Type B pancreatic cell (in vitro differentiated cells): ENCODE measurements around the gene PRDM15. TPM values are rescaled to one million over a fixed set of nuclear protein-coding genes. Genes with fewer than 3 reads are reported as not detected.

ENCODE experiments used
- DNase-seq: peaks from one replicate; pipeline ENCODE4 v3.0.0; 2021; ENCODE audit warnings: mixed read lengths; ENCODE audit not compliant: unreplicated experiment; ENCODE audit errors: extremely low spot score
- H3K27ac Mint-ChIP-seq: 2 replicates; pipeline ENCODE4 v1.8.0; 2021; ENCODE audit warnings: mild to moderate bottlenecking, mixed read lengths
- H3K27me3 Mint-ChIP-seq: 2 replicates; pipeline ENCODE4 v1.8.0; 2021; ENCODE audit warnings: mixed read lengths
- H3K36me3 Mint-ChIP-seq: 2 replicates; pipeline ENCODE4 v1.8.0; 2021; ENCODE audit warnings: mixed read lengths
- H3K4me1 Mint-ChIP-seq: one replicate; pipeline ENCODE4 v1.8.0; 2021; ENCODE audit warnings: mixed read lengths; ENCODE audit not compliant: unreplicated experiment
- H3K4me3 Mint-ChIP-seq: 2 replicates; pipeline ENCODE4 v1.8.0; 2021; ENCODE audit warnings: mild to moderate bottlenecking, mixed read lengths
- H3K9me3 Mint-ChIP-seq: 2 replicates; pipeline ENCODE4 v1.8.0; 2021; ENCODE audit warnings: mixed read lengths
- total RNA-seq: library from RNA; stranded (reverse); gene quantifications from 2 replicates; pipeline ENCODE4 v1.2.1, GENCODE V29; 2021; ENCODE audit warnings: low replicate concordance
- TF ChIP-seq, protein P1 (sequence below): fragments of 200-600 bp; sonication (generic); conservative IDR thresholded peaks from 2 replicates; pipeline ENCODE4 v1.5.0; 2021; ENCODE audit warnings: antibody characterized with exemption, mild to moderate bottlenecking

Gene PRDM15
- total RNA-seq, 1 donor from 2014 or later, result 8.8 TPM

DNA sequence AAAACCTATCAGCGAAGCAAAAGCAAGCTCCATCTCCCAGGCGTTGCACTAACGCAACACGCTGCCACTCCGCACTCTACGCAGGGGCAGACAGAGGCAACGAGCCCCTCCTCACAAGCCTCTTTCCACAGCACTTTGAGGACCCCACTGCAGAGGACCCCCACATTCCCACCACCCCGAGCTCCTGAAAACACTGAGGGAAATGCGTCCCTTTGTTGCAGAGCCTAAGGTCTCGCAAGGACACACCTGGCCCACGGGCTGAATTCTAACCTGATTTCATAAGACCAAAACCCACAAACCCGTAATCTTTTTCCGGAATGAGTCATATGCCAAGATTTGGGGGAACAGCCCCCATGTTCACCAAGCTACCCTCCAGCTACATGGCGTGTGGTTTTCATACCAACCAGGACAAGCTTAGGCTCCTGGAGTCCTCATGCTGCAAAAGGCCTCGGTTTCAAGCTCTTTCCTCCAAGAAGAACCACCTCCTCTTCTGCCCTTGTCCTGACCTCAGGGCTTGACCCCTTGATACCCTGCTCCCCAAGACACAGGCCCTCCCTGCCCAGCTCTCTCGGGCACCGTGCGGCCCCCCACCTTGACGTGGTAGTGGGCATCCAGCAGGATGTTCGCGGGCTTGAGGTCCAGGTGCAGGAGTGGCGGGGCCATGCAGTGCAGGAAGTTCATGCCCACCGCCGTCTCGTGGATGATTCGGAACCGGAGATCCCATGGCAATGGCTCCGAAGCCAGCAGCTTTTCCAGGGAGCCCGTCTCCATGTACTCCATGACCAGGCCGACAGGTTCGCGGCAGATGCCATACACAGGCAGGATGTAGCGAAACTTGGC lies 123.0 kb downstream of the PRDM15 start:
- peaks cover 51% of the 10 kb centered on the region for H3K4me1 Mint-ChIP-seq
- peak overlapping the region; percentile 91 for H3K27ac Mint-ChIP-seq
- peaks cover 3% of the 10 kb centered on the region for H3K27me3 Mint-ChIP-seq
- no peak overlapping the region for H3K4me3 Mint-ChIP-seq
- TF ChIP-seq, protein P1, sequence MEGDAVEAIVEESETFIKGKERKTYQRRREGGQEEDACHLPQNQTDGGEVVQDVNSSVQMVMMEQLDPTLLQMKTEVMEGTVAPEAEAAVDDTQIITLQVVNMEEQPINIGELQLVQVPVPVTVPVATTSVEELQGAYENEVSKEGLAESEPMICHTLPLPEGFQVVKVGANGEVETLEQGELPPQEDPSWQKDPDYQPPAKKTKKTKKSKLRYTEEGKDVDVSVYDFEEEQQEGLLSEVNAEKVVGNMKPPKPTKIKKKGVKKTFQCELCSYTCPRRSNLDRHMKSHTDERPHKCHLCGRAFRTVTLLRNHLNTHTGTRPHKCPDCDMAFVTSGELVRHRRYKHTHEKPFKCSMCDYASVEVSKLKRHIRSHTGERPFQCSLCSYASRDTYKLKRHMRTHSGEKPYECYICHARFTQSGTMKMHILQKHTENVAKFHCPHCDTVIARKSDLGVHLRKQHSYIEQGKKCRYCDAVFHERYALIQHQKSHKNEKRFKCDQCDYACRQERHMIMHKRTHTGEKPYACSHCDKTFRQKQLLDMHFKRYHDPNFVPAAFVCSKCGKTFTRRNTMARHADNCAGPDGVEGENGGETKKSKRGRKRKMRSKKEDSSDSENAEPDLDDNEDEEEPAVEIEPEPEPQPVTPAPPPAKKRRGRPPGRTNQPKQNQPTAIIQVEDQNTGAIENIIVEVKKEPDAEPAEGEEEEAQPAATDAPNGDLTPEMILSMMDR, result no peak
- no peaks in the 10 kb centered on the region for H3K9me3 Mint-ChIP-seq
- peaks cover 8% of the 10 kb centered on the region for H3K36me3 Mint-ChIP-seq
- no peak for DNase-seq

DNA sequence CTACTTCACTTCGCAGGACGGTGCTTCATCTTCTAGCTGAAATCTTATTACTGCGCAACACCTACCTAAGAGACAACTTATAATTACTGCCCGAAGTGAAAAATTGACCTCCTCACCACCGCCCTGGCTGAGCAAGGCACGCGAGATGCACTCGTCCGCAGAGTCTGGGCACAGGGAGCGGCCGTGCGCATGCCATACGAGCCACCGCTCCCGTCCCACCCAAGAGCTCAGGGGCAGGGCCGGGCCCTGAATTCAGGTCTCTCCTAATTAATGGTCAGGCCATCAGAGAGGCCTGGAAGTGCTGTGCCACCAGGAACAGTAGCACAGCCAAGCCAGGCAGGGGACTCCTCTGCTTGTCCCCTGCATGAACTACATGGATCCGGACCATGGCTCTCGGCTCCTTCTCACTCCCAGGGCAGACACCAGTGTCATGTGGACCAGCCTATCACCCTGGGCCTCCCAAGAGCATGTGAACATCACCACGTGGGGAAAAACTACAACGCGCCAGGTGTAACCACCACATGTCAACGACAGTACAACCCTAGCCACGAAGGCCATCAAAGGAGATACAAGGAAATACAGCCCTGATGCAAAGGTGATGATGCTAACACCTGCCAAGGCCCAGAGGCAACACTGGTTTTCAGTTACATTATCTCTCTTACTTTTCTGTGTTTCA lies 123.7 kb downstream of the PRDM15 start:
- Mint-ChIP-seq H3K4me1 (peaks cover 48% of the 10 kb centered on the region), H3K4me3 (peak overlapping the region; percentile 23)

DNA sequence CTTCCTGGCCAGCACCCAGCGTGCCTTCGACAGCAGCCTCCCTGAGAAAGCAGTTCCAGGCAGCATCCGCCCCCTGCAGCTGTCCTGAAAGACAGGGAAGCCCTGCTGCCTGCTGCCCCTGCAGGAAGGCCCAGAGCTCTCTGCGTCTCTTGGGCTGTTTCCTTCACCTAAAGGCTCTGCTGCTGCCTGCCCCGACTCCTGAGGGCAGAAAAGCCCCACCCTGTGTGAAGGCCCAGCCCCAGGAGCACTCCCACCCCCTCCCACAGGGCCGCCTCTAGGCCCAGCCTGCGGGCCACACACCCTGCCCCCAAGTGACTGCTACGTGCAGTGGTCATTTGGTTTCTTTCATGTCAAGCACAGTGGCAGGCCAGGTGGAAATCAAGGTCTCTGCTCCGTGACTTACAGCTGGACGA lies 124.7 kb downstream of the PRDM15 start:
- Mint-ChIP-seq H3K36me3 (peaks cover 8% of the 10 kb centered on the region), H3K27me3 (no peaks in the 10 kb centered on the region), H3K9me3 (no peaks in the 10 kb centered on the region), H3K4me3 (no peak overlapping the region), H3K27ac (peak overlapping the region; percentile 53), H3K4me1 (peaks cover 46% of the 10 kb centered on the region)
- no peak for DNase-seq
- TF ChIP-seq, protein P1, result no peak

More for the DNA sequence above, 123.7 kb downstream of the PRDM15 start:
- DNase-seq, result no peak
- peak overlapping the region; percentile 91 for H3K27ac Mint-ChIP-seq
- TF ChIP-seq, protein P1, result no peak
- H3K27me3 Mint-ChIP-seq, result no peaks in the 10 kb centered on the region
- H3K9me3 Mint-ChIP-seq, result no peaks in the 10 kb centered on the region
- peaks cover 8% of the 10 kb centered on the region for H3K36me3 Mint-ChIP-seq

DNA sequence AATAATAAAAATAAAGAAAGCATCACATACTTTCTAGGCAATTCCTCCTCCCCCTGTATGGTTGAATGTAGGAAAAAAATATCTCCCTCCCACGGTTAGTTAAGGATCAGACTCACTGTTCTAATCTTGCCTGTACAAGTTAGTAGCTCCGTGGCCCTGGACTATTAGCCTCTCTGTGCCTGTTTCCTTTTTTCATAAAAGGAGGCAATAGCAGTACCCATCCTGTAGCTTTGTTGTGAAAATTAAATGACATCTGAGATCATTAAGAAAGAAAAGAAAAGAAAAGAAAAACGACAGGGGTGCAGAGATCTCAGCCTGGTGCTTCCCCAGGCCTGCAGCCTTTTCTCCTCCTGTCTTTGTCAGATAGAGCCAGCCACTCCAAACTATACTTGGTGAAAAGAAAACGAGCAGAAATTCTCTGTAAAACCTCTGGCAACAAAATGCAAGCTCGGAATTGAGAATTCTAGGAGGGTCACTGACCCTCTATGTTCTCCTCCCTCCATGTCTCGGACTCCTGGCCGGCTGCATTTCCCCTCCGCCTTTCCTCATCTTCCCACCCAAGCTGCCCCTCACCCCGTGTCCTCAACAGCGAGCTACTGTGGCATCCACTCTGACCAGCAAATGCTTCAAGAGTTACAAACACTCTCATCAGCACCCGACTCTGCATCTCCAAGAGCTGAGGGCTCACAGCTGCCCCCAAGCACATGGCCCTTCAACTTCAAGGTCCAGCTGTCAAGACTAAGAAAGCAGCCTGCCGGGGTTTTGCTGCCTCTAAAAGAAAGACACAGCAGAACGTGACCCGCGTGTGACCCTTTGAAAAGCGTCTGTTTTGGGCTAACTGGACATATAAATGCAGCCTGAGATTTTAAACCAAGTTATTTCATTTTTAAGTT lies 125.9 kb downstream of the PRDM15 start:
- H3K27me3 Mint-ChIP-seq, result no peaks in the 10 kb centered on the region

More for the DNA sequence above, 125.9 kb downstream of the PRDM15 start:
- Mint-ChIP-seq H3K36me3 (peaks cover 7% of the 10 kb centered on the region), H3K4me3 (peak overlapping the region; percentile 75), H3K4me1 (peaks cover 46% of the 10 kb centered on the region), H3K27ac (peak overlapping the region; percentile 90), H3K9me3 (no peaks in the 10 kb centered on the region)
- TF ChIP-seq, protein P1, result no peak
- DNase-seq, result no peak
